Measurements from ENCODE around the gene PDZK1IP1.
"Not testable (repeated sequence)": the region's sequence is repeated elsewhere in the genome, so short reads cannot be mapped to it uniquely, and the experiment has no call there.

Gene PDZK1IP1

DNA sequence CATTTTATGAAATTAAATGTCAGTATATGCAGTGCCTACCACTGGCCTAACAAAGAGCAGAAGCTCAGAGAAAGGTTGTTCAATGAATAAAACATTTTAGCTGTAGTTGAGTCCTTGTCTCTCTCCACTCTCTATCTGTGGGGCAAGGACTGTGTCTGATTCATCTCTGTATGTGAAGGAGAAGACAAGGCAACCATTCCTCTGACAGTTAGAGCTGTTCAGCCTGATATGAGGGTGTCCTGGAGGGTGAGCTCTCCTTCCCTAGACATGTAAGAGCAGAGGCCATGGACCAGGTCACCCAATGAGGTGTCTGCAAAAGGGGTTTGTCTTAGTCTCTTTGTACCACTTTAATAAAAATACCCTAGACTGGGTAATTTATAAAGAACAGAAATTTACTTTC is 4.5 kb upstream of the PDZK1IP1 start:
- Mint-ChIP-seq H3K4me3 (no peak overlapping the region), H3K36me3 (ENCODE audit: low read depth) (no peaks in the 10 kb centered on the region), H3K27me3 (peaks cover 37% of the 10 kb centered on the region), H3K9me3 (no peaks in the 10 kb centered on the region), H3K27ac (no peak overlapping the region), H3K4me1 (ENCODE audit: low read depth) (no peaks in the 10 kb centered on the region)
- DNase-seq, result no peak

DNA sequence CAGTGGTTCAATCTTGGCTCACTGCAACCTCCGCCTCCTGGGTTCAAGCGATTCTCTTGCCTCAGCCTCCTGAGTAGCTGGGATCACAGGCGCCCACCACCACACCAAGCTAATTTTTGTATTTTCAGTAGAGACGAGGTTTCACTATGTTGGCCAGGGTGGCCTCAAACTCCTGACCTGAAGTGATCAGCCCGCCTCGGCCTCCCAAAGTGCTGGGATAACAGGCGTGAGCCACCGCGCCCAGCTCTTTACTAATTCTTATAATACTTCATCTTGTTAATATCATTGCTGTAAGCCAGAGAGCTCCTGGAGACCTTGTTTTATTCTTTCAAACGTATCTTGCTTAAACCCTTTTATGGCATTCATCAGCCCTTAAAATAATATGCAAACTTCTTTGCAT is 3.7 kb upstream of the PDZK1IP1 start:
- H3K27ac Mint-ChIP-seq; H3K4me1 Mint-ChIP-seq (ENCODE audit: low read depth): not testable (repeated sequence)

DNA sequence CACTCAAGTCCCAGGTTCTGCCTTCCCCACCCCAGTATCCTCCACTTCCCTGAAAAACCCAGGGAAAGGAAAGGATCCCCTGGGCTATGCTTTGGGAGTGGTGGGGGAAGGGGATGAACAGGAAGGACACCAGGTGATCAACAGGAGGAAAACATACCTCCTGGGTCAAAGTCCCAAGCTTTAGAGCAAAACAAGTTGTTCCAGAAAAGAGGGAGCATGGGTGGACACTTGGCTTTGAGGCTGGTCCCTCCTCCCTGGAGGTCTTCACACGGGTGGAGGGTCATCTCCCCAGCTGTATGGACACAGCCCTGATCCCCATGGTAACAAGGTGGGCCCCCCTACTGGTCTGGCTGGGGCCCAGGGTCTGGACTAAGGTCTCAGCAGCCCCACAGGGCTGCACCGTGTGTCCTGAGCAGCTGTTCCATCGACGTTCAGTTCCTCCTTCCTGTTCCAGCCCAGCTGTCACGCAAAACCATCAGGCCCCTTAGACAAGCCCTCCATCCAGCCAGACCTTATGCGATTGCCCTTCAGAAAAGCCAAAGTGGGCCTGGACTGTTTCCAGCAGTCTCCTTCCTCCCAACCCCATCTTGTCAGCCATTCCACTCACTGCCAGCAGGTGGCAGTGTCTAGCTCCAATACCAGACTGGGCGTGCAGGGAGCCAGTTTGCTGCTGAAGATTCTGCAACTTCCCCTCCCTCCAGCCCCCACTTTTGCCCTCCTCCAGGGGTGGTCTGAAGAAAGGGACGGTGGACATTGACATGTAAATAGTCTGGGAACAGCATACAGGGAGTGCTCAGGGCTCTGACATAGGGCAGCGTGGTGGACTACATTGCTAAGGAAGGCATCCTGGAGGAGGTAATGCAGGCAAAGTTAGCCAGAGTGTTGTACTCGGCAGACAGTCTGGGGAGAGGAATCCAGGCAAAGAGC is 2.9 kb upstream of the PDZK1IP1 start:
- H3K4me3 Mint-ChIP-seq, result no peak overlapping the region
- no peaks in the 10 kb centered on the region for H3K4me1 Mint-ChIP-seq (ENCODE audit: low read depth)

More for the DNA sequence above, 3.7 kb upstream of the PDZK1IP1 start:
- not testable (repeated sequence) for H3K4me3 Mint-ChIP-seq; H3K9me3 Mint-ChIP-seq; DNase-seq; H3K36me3 Mint-ChIP-seq (ENCODE audit: low read depth)
- H3K27me3 Mint-ChIP-seq, result peaks cover 29% of the 10 kb centered on the region

DNA sequence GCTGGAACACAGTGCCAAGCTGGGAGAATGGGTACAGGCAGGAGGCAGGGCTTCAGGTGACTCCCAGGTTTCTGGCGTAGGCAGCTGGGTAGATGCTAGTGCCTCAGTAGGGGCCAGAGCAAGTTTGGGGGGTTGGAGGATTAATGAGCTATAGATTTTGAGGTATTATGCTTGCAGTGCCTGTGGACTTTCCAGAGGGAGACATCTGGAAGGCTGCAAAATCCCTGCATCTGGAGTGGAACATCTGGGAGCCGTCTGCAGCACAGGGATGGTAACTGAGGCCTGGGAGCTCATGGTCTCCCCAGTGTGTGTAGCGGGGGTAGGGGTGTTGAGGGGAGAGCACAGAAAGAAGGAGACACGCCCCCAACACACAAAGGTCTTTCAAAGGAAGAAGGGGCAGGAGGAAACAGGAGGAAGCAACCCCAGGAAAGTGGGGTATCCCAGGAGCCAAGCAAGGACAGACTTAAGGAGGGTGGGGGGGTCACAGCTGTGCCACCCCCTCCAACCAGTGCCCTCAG is 2.2 kb upstream of the PDZK1IP1 start:
- Mint-ChIP-seq H3K9me3 (no peaks in the 10 kb centered on the region), H3K36me3 (ENCODE audit: low read depth) (no peaks in the 10 kb centered on the region), H3K27me3 (peaks cover 17% of the 10 kb centered on the region), H3K27ac (no peak overlapping the region), H3K4me3 (no peak overlapping the region), H3K4me1 (ENCODE audit: low read depth) (no peaks in the 10 kb centered on the region)
- no peak for DNase-seq

More for the DNA sequence above, 2.9 kb upstream of the PDZK1IP1 start:
- Mint-ChIP-seq H3K27me3 (peaks cover 21% of the 10 kb centered on the region), H3K27ac (no peak overlapping the region), H3K9me3 (no peaks in the 10 kb centered on the region), H3K36me3 (ENCODE audit: low read depth) (no peaks in the 10 kb centered on the region)
- DNase-seq, result peak; percentile 81

DNA sequence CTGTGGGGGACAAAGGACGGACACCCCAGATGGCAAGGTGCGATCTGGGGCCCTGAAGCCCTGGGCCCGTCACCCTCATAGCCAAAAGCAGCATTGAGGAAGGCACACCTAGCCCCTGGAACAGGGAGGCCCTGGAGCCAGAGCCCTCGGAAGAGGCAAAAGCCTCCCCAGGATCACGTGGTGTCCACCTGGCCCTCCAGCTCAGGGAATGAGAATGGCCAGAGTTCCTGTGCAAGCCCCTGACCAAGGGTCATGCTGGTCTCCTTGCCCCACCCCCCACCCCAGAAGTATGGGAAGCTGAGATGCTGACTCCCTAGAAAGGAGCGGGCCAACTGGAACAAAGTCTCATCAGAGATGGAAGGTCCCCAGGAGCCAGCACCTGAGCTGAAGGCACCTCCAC is 1.0 kb upstream of the PDZK1IP1 start:
- H3K36me3 Mint-ChIP-seq (ENCODE audit: low read depth), result no peaks in the 10 kb centered on the region
- H3K27me3 Mint-ChIP-seq, result peaks cover 17% of the 10 kb centered on the region
- DNase-seq, result no peak
- no peaks in the 10 kb centered on the region for H3K9me3 Mint-ChIP-seq
- H3K4me1 Mint-ChIP-seq (ENCODE audit: low read depth), result no peaks in the 10 kb centered on the region
- H3K4me3 Mint-ChIP-seq, result no peak overlapping the region
- H3K27ac Mint-ChIP-seq, result no peak overlapping the region

DNA sequence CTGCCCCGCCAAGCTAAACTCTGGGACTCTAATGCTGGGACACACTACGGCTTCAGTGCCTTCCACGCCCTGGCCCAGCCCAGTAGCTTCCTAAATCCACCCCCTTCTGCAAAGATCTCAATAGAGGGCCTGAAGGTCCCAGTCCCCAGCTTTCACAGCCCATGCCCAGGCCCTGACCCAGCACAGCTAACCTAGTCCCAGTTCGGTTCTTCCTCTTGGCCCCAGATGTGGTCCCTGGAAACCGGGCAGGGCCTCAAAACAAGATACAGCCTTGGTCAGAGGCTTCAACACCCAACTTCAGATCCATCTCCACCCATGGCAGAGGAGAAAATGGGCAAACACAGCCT is 646 bp upstream of the PDZK1IP1 start:
- H3K4me1 Mint-ChIP-seq (ENCODE audit: low read depth), result no peaks in the 10 kb centered on the region
- H3K36me3 Mint-ChIP-seq (ENCODE audit: low read depth), result no peaks in the 10 kb centered on the region
- no peak for DNase-seq
- peaks cover 21% of the 10 kb centered on the region for H3K27me3 Mint-ChIP-seq
- H3K9me3 Mint-ChIP-seq, result no peaks in the 10 kb centered on the region
- H3K27ac Mint-ChIP-seq, result no peak overlapping the region
- no peak overlapping the region for H3K4me3 Mint-ChIP-seq

DNA sequence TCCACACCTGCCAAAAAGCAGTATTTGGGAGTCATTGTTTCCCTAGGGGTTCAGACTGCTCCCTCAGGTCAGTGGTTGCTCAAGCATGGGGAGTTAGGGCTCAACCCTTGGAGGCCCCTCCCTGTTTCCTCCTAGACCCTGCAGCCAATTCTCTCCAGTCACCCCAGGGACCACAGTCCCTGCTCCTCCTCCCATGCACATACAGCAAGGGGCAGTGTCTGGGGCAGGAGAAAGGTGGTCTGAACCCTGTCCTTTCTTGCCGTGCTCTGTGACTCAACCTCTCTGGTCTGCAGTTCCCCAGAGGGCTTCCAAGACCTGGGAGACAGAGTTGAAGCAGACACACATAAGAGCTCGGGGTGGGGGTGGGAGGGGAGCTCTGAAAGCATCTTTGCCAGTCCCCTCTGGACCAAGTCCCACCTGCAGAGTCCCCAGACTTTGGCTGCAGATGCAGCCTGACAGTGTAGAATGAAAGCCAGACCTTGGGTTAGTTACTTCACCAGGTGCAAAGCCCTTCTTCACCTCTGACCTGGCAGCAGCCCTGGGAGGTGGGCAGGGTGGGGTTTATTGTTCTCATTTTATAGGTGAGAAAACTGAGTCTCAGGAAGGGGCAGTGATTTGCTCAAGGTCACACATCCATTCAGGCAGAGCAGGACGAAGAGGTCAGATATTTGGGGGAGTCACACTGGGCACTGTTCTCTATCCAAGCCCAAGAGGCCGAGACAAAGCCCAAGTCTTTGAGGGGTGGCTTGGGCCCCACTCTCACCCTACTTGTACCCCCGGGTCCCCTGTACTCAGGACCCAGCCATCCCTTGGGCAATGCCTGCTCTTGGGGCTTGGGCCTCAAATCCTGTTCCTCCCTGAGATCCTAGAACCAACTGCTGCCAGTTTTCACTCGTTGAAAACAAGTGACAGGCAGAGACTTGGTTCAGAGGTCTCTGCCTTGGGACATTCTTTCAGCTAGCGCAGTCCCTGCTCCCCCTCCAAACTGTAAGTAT is 748 bp downstream of the PDZK1IP1 start:
- peaks cover 27% of the 10 kb centered on the region for H3K27me3 Mint-ChIP-seq
- no peaks in the 10 kb centered on the region for H3K4me1 Mint-ChIP-seq (ENCODE audit: low read depth)
- H3K9me3 Mint-ChIP-seq, result no peaks in the 10 kb centered on the region
- no peak overlapping the region for H3K27ac Mint-ChIP-seq
- no peaks in the 10 kb centered on the region for H3K36me3 Mint-ChIP-seq (ENCODE audit: low read depth)
- DNase-seq, result no peak
- no peak overlapping the region for H3K4me3 Mint-ChIP-seq

DNA sequence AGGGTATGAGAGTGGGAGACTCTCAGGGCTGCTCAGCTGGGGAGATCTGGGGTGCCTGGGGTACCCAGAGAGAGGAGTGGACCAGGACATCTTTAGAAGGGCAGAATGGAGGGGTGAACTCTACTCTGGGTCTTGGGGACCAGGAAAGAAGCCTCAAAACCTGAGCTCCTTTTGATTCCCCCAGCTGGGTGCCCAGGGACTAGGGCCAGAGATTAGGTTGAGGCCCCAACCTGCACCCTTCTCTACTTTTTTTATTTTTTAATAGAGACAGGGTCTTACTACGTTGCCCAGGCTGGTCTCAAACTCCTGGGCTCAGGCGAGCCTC is 1.9 kb downstream of the PDZK1IP1 start:
- Mint-ChIP-seq H3K27me3 (peaks cover 28% of the 10 kb centered on the region), H3K36me3 (ENCODE audit: low read depth) (no peaks in the 10 kb centered on the region), H3K9me3 (no peaks in the 10 kb centered on the region), H3K4me3 (no peak overlapping the region), H3K27ac (no peak overlapping the region), H3K4me1 (ENCODE audit: low read depth) (no peaks in the 10 kb centered on the region)
- DNase-seq, result no peak

DNA sequence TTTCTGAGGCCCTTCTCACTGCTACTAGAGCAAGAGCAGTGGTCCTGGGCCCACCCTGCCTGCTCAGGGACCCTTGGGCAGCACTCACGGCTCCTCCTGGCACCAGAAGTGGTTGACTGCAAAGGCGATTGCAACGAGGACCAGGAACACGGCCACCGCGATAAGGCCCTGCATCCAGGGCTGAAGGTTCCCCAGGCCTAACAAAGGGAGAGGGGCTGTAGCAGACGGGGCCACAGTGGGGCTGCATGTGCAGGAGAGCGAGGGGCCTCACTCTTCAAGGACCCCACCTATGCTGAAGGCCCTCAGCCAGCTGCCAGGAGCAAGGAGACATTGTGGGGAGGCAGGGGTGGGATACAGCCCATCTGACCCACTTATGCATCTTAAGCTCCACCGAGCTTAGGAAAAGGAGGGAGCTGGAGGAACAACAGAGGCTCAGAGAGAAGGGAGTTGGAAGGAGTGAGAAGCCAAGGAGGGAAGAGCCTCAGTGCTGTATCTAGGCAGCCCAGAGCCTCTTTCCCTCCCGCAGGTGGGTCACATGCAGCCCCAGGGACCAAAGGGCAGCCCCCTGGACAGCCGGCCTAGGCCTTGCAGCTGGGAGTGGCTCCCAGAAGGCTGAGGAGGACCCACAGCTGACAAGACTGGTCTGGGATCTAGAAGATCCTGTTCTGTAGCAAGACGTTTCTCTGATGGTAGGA is 2.5 kb downstream of the PDZK1IP1 start:
- Mint-ChIP-seq H3K4me3 (no peak overlapping the region), H3K4me1 (ENCODE audit: low read depth) (no peaks in the 10 kb centered on the region), H3K9me3 (no peaks in the 10 kb centered on the region), H3K27me3 (peaks cover 29% of the 10 kb centered on the region), H3K36me3 (ENCODE audit: low read depth) (no peaks in the 10 kb centered on the region), H3K27ac (no peak overlapping the region)
- DNase-seq, result no peak

DNA sequence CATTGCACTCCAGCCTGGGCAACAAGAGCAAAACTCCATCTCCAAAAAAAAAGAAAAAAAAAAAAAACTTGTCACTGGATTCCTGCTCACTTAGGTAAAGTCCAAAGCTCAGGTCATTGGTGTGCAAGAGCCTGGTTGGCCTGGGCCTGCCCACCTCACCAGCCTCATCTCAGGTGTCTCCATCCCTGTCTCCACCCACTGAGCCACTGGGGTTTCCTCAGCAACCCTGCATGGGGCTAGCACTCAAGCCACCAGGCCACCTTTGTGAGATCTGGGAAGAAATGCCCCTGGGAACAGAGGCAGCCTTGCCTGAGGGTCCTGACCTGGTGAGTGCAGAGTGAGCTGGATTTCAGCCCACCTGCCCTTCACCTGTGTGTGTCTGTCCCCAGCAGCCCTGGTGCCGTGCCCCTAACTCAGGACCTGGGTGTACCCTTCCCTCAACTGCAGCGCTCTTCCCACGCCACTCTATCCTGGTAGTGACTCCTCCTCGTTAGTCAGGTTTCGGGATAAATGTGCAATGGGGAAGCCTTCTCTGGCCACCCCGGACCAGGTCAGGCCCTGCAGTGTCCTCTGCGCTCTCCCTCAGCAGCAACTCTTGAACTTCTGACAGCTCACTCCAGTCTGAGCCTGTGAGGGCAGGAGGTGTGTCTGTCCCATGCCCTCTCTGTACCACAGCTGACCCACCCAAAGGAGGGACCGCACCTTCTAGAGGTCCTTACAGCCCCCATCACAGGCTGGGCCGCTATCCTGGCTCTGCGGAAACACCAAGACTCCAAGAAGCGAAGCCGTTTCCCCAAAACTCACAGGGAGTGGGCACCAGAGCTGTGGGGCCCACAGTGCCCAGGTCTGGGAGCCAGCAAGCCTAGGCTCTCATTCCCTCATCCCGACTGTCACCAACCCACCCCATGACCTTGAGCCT is 3.3 kb downstream of the PDZK1IP1 start:
- H3K27me3 Mint-ChIP-seq, result peaks cover 26% of the 10 kb centered on the region
- no peaks in the 10 kb centered on the region for H3K4me1 Mint-ChIP-seq (ENCODE audit: low read depth)
- no peaks in the 10 kb centered on the region for H3K9me3 Mint-ChIP-seq
- no peak overlapping the region for H3K27ac Mint-ChIP-seq
- H3K36me3 Mint-ChIP-seq (ENCODE audit: low read depth), result no peaks in the 10 kb centered on the region
- DNase-seq, result no peak
- H3K4me3 Mint-ChIP-seq, result no peak overlapping the region

DNA sequence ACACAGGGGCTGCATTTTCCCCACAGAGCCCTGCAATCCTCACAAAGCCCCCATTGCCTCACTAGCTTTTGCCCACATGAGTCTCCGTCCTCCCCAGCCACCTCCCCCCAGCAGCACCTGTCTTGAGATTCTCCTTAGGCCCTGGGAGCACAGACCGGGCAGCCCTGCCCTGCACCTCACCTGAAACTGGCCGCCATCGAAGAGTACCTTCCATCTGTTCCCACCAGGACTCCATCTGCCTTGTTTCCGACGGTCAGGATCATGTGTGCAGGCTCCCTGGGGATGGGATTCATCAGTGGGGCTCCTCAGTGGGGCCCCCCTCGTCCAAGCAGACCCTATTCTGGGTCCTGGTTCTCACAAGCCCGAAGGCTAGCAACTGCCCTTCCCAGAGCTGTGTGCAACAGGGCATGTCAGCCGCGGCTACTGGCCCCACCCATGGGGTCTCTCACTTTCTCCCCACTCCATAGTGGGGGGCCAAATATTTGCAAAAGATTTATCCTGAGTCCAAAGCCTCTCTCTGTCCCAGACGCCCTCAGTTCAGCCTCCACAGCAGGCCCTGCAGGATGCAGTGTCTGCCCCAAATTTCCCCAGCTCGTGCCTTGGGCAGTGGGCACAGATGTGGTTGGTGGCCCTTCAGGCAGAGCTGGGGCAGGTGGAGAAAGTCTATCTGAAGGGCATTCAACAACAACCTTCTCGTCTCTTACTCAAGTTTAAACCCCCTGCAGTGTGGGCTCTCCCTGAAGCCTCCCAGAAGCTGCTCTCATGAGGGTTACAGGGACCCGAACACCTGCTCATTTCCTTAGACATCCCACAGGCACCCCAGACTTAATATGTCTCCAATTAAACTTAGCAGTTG is 4.8 kb downstream of the PDZK1IP1 start:
- Mint-ChIP-seq H3K27me3 (peaks cover 40% of the 10 kb centered on the region), H3K9me3 (no peaks in the 10 kb centered on the region), H3K4me3 (no peak overlapping the region), H3K27ac (no peak overlapping the region), H3K36me3 (ENCODE audit: low read depth) (no peaks in the 10 kb centered on the region), H3K4me1 (ENCODE audit: low read depth) (no peaks in the 10 kb centered on the region)
- no peak for DNase-seq

DNA sequence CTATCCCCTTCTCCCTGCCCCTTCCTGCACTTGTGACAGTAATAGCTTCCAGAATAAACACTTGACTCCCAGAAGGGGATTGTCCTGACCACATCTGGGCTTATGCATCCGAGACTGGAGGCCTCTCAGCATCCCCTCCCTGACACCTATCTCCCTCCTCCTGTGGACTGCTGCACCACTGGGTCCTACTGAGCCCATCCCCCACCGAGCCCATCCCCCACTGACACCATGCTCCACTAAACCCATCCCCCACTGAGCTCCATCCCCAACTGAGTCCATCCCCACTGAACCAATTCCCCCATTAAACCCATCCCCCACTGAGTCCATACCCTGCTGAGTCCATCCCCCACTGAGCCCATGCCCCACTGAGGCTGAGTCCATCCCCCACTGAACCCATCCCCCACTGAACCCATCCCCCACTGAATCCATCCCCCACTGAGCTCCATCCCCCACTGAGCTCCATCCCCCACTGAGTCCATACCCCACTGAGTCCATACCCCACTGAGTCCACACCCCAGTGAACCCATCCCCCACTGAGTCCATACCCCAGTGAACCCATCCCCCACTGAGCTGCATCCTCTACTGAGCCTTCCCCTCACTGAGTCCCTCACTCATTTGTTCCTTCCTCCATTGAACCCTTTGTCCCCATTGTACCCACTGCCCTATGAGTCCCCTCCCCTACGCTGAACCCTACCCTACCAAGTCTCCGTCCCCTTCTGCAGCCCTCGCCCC is 5.6 kb downstream of the PDZK1IP1 start:
- Mint-ChIP-seq H3K4me3 (no peak overlapping the region), H3K4me1 (ENCODE audit: low read depth) (peaks cover 5% of the 10 kb centered on the region), H3K9me3 (no peaks in the 10 kb centered on the region), H3K27ac (no peak overlapping the region), H3K27me3 (peaks cover 46% of the 10 kb centered on the region), H3K36me3 (ENCODE audit: low read depth) (no peaks in the 10 kb centered on the region)
- no peak for DNase-seq

All from activated T-cell treated with anti-CD3 and anti-CD28 coated beads, Interleukin-2, amount 50 U/mL, for 24 hours (primary cell).